HG02870 (cell line): Measurements from ENCODE around the gene FRMD5.

Experiments used
- ATAC-seq: cut with Tn5 transposase; IDR thresholded peaks from one replicate; pipeline ENCODE4 v1.9.1; 2021; ENCODE audit warnings: mild to moderate bottlenecking, moderate library complexity; ENCODE audit not compliant: unreplicated experiment

Gene FRMD5

DNA sequence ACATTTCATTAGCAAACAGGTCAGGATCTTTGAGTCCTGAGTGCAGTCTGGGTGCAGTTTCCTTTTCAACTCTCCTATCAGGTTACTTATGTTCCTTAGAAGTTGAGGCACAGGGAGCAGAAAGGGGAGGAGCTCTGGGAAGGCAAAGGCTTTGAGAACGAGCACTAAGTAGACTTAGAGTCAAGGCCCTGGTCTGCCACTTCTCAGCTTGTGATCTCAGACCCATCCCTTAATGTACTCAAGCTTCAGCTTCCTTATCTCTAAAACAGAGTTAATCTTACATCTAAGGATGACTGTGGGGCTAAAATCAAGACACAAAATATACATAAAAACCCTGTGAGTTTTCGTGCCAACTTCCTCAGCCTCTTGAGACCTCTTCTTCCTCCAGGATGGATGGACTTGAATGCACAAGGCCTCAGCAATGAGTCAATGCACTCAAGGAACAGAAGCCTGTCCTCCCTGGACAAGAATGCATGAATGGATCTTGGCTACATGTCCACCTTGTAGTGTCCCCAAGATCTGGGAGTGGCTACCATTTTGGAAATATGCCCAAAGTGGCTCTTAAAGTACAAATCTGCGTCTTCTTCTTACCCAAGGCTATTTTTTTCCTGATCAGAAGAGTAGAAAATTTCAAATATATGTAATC is 263.2 kb downstream of the FRMD5 start:
- no peak for ATAC-seq

DNA sequence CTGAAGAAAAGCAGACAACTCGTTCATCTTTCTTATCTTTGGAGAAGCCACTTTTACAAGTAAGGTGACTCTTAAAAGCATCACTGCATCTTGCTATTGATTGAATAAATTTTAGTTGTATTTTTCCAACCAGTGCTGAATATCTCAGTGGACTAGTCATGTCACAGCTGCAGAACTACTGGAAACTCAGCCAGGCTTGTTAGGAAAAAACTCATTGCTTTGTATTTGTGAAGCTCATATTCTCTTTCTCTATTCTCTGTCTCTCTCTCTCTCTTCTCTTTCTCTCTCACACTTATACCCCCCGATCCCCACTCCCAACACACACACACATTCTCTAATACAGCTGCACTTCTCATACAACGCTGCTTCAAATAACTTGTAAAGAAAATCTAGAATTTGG is 264.0 kb downstream of the FRMD5 start:
- ATAC-seq = no peak

DNA sequence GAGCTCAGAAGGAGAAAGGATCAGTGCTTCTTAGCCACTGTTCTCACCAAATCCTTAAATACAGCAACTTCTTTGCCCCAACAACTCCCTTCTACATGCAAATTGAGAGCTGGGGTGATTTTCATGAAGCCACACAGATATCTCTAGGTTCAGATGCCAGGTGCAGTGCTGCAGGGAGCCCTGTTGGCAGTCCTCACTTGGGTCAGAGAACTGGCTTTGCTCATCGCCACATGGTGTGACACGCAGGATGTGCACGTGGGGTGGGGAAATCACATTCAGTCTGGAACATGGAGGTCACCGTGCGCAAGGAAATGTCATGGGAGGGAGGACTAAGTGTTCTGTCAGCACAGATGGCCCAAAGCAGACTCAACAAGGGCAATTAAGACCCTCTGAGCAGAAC is 264.5 kb downstream of the FRMD5 start:
- no peak for ATAC-seq

DNA sequence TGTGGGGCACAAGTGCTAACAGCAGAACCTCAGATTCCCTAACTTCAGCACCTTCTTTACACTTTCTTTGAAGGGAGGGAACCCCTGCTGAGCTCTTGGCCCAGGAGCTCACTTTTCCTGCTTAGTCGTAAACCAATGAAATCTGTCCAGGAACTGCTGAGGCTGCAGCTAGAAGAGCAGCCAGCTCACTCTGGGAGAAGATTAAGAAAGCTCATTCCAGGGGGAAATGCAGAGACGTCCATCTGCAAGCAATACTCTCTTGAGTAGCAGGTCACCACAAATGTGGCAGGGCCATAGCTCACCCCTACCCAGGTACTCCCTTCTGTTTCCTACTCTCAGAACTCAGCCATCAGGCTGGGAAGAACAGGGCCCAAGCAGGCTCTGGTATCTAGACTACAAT is 265.0 kb downstream of the FRMD5 start:
- ATAC-seq = no peak

DNA sequence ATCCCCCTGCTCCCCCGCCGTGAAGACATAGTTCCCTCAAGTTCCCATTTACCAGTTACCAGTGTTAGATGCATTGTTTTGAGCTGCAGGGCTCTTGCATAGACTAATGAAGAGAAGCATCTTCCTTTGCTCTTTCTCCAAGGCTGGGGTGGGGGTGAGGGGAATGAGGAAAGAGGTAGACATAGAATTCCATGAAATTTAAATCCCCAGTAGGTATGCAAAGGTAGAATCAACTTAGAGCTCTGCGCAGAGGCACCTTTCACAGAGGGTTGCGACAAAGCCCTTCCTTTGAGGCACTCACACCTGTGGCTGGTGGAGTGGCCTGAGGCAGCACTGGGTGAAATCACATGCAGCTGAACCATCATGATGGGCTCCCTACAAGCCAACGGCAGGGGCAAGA is 266.9 kb downstream of the FRMD5 start:
- no peak for ATAC-seq

DNA sequence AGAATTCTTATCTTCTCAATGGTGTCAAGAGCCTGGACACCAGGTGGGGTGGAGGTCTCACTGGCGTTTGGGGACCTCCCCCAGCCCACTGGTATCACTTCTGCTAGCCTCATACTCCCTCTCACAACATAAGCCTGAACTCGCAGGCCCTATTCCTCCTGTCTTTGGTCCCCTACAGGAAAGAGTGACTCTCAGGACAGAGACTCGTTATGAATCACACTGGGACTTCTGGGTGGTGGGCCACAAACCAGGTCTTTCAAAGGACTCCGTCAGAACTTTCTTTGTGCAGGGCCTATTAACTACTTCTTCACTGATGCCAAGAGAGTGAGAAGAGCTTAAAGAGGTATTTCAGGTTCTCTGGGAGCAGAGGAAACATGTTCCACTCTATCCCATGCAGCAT is 267.9 kb downstream of the FRMD5 start:
- ATAC-seq = no peak

DNA sequence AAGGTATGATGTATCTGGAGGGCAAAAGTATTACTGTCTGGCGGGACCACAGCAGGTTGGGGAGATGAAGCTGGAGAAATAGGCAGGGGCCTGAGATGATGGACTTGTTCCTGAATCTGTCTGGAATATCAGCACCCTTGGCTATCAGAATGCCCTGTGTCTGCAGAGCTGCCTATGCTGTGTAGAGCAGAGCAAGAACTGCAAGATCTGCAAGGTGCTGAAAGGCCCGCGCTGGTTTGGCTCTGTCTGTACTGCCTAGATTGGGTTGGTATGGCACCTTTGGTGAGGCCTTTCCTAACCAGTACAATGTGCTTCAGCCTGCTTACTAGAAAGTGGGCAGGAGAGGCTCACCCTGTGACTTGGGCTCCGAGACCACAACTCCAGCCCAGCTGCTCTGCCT is 271.5 kb downstream of the FRMD5 start:
- no peak for ATAC-seq

DNA sequence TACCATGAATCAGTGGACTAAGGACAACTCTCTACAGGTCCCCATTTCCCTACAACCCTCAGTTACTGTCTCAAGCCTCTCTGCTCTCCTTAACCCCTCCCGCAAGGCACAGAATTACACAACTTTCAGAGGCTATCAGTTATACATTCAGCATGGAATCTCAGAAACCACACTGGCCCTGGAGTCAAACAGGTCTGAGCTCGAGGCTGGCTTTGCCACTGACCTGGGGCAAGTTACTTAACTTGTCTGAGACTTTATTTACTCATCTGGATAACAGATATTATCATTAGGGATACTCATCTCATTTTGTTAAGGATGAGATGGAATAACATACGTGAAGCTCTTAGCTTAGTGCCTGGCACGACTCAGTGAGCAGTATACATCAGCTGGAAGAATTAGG is 273.1 kb downstream of the FRMD5 start:
- no peak for ATAC-seq

DNA sequence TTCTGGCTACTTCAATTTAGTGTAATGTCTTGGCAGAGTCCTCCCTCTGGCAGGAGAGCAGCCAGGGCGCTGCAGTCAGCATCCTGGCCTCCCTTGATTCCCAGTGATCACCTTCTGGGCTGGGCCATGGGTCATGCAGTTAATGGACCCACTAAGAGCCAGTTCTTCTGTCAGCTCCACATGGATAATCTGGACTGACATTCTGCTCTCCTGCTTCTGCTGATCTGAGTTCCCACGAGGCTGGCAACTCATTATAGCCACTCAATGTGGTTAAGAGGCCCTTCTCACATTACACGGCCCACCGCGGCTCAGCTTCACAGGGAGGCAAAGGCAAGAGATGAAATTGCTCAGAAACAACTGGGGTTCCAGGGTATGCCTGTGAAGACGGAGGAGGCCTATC is 274.3 kb downstream of the FRMD5 start:
- ATAC-seq = no peak

DNA sequence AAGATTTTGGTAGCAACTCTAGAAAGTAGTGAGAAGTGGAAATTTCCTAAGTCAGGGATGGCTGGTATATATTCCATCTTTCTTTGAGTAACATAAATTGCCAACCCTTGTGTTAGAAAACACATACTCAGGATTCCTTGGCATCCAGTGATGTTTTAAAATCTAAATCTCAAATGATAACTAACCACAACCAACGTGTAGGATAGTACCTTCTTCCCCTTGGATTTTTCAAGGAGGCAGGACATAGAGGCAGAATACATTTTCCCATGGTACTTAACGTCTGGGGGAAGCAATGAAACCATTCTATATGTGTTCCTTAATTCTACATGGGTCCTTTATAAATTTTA is 274.8 kb downstream of the FRMD5 start:
- ATAC-seq = no peak

DNA sequence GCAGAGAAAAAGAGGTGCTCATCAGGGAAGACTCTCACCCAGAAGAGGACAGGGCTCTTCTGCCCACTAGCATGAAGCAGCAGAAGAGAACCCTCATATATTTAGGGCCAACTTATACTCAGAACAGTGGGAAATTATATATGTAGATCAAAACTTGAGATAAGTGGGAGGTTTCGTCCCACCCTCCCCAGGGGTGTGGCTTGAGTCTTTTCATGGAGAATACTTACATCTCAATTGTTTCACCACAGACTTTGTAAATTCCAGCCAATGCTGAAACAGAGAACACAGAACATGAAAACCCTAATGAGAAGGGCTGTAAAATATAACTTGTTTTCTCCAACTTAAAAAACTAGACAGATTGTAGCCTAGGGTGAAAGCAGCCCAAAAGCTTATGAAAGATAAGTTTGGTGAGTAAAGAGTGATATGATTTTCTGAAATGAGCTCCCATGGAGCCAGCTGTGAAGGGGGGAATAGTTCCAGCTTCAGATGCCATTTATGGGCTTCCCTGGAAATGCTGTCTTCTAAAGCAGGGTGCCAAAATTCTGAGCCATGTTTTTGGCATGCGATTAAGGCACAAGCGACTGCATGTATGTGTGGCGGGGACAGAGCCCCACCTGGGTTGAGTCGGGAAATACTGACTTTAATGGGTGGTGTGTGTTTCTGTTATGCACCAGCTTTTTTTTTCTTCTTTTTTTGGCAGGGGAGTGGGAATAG is 275.4 kb downstream of the FRMD5 start:
- no peak for ATAC-seq

DNA sequence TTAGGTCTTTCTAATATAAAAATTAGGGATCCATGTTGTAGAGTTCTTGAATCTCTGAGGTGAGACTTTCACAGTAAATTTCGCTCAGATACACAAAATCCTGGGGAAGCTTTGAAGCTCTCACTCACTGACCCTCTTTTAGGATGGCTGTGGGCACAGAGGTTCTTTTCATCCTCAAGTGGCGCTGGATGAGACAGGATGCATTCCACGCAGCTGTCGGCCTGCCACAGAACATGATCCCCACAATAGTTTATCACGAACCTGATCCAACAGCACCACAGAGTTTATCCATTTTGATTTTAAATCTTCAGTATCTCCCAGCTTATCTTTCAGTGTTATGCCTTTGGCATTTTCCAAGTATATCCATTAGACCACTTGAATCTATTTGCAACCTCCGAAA is 276.4 kb downstream of the FRMD5 start:
- no peak for ATAC-seq

DNA sequence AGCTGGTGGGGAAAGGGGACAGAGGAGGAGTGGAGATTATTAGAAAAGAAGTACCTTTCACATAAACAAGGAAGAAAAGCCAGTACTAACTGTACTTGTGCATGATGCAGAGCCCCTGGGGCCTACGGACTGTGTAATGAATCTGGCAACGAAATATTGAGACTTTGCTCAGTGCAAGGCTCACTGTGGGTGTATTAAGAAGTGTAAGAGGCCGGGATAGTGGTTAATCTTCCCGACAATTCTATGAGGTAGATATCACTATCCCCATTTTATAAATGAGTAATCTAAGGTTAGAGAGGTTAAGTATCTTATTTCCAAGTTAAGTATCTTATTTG is 278.8 kb downstream of the FRMD5 start:
- no peak for ATAC-seq

DNA sequence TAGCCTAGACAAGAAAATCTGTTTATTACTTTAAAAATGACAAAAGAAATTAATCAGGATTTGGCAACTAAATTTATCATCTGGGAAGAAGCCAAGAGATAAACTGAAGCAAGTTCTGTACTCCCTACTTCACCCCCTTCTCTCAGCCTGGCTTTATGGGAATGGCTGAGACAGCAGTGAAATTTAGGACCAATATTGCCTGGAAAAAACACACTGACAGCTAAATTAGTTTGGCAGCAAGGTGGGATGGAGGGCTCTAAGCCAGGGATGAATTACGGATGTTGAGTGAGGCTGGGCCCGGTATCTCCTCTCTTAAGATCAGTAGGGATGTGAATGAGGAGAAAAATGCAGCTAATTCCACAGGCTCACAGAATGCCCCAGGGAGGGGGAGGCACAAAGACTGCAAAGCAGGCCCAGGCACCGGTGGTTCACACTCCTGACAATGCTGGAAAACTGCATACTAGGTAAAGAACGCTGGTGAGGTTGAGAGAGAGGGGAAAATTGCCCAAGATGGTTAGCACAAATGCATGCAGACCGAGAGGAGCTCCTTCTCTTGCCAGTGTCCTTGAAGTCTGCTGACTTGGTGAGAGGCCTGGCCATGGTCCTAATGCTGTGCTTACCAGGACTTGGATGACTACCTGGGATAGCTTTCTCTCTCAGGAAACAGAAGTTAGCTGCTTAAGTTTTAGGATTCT is 279.3 kb downstream of the FRMD5 start:
- no peak for ATAC-seq

DNA sequence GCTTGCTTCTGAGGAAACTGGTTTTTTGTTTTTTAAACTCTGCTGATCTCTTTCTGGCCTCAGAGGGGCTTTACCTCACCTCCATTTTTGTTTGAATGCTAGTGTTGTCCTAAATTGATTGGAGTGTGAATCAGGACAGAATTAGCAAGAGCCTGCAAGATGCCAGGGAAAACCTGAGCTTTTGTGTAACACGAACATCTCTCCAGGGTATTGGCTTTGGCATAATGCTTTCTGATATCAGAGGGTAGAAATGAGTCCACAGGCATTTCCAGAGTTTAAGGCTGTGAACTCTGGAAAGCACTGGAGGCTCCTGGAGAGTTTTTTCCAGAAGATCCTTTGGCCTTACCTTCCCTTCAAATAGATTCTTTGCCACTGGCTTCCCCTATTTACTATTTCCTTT is 281.1 kb downstream of the FRMD5 start:
- ATAC-seq = no peak

DNA sequence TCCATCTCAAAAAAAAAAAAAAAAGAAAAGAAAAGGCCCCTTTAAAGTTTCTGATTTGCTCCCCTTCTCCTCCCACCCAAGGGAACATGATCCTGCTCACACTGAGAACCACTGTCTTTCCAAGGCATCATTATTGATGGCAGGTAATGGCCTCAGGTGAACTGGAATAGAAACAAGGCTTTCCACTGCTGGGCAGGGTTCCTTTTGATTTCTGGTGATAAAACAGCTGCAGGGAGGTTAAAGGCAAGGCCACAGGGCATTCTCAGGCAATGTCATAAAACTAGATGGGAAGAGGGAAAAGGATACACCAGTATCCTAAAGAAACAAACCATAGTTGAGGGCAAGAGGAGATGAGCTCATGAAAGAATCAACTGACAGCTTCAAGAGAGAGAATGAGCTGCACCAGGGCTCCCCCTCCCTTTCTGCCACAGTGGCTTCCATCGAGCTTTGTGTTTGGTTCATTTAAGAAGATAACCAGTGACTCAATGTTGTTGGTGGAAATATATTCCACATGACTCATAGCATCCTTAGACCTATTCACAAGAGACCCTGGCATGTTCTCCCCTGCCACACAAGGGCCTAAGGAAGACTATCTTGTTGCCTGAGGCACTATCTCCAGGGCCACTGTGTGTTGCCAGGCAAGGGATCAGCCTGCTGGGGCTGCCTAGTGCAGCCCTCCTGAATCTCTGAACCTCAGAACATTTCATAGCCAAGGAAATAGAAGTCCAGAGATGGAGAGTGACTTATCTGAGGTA is 281.9 kb downstream of the FRMD5 start:
- ATAC-seq = no peak

DNA sequence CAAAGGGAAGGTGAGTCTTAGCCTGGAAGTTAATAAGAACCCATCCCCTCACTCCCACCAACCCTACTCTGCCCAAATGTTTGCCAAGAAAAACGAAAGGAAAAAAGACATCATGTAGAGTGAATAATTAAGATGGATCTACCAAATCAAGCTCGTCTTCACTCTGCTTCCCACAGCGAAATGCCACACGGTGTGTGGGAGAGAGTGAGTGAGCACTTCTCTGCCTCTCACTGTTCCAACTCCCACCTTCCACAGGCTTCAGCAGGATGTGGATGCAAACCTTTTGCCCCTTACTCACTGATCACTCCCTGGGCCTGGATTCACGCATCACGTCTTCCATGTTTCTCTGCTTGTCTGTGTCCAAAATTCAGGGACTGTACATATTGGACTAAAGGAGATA is 282.9 kb downstream of the FRMD5 start:
- ATAC-seq = no peak

DNA sequence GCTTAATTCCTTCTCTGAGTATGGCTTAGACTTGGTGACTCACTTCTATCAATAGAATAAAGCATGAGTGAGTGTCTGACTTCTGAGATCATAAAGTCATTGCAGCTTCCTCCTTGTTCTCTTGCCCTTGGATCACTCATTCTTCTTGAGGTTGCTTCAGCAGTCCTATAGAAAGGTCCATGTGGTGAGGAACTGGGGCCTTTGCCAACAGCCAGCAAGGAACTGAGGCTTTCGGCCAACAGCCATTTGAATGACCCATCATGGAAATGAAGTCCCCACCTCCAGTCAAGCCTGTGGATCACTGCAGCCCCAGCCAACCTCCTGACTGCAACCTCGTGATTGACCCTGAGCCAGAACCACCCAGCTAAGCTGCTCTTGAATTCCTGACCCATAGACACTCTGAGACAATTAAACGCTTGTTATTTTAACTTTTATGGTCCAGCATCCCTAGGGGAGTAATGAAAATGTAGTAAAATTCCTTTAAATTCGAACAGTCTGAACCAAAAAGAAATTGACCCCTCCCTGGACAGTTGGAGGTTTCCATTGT is 283.8 kb downstream of the FRMD5 start:
- ATAC-seq = no peak

DNA sequence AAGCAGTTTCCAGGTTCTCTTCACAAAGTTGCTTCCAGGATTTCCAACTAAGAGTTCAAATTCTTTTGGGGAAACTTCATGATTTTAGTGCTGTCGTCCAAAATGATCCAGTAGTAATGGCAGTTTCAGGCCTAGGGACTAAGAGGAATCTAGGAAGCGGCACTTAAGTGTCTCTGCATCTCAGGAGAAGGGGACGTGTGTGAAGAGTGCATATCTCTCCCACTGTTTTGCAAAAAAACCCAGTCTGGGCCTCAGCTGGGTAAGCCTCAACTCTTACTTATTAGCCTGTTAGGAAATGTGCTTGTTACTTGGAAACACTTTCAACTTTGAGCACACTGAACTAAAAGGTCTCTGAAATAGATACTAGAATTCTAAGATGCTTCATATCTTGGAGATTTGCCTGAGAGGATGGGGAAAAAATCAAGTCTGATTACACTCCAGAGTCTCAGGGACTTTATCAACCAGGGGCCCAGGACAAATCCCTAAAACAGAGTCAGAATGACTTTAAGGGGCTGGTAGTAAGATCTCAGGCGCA is 286.5 kb downstream of the FRMD5 start:
- ATAC-seq = no peak

DNA sequence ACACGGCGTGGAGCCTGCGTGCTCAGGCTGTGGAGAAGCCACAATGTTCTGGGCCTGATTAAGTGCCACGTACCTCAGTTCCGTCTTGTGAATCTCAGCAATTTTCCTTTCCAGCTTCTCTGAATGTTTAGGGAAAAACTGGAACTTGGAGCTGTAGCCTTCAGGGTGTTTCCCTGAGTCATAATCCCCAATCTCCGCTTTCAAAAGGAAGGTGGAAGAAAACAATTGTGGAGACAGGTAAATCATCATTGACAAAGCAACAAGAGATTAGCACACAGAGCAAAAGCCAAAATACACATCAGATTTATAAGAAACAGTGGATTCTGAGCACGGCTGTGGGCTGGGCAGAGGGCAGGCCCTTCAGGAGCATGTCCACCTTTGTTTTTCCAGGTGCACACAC is 289.3 kb downstream of the FRMD5 start:
- no peak for ATAC-seq

DNA sequence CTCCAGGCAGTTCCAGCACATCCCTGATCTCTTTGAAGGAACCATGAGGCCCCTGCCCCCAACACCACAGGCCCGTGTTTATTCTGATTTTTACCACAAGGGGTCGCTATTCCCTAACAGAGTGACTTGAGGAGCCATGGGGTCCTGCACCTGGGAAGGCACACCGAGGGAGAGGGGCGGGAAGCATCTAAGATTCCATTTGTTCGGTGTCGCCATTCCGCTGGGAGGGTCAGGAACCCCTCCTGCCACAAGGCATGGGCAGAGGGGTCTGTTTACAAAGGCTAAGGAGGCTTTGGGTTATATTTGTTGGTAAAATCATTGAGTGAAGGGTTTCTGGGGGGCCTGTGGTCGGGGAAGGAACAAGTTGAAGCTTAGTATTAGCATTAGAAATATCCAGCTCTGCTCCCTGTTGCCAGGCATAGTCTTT is 291.2 kb downstream of the FRMD5 start:
- ATAC-seq = no peak
